Gastroesophageal sphincter (tissue), 3 donors: Measurements from ENCODE around the gene SDHC.

Experiments
- POLR2AphosphoS5 ChIP-seq: sonication (generic); formaldehyde crosslinking; IDR thresholded peaks from one replicate; pipeline ENCODE4 v1.6.1; 2017; ENCODE audit warnings: antibody characterized with exemption
- TF ChIP-seq, protein P1 (sequence below), 4 experiments: fragments of 200-600 bp in 2 of 4; fragments of 450-650 bp in 2 of 4; sonication (generic) in 1 of 4; IDR thresholded peaks; one replicate each; pipeline ENCODE4 v1.5.1; 2017 to 2019; ENCODE audit warnings: antibody characterized with exemption in 4 of 4, mild to moderate bottlenecking in 2 of 4, moderate library complexity in 2 of 4

DNA sequence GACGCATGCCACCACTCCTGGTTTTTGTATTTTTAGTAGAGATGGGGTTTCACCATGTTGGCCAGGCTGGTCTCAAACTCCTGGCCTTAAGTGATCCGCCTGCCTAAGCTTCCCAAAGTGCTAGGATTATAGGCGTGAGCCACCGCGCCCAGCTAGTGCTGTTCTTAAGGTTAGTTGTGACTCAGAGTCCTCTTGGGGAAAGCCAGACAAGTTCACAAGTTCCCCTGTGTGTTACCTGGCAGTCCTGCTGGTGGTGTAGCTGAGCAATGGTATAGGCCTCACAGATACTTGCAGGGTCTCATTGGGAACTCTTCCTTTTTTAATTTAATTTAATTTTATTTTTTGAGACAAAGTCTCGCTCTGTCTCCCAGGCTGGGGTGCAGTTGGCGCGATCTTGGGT lies 42.9 kb downstream of the SDHC start:
- TF ChIP-seq, protein P1, sequence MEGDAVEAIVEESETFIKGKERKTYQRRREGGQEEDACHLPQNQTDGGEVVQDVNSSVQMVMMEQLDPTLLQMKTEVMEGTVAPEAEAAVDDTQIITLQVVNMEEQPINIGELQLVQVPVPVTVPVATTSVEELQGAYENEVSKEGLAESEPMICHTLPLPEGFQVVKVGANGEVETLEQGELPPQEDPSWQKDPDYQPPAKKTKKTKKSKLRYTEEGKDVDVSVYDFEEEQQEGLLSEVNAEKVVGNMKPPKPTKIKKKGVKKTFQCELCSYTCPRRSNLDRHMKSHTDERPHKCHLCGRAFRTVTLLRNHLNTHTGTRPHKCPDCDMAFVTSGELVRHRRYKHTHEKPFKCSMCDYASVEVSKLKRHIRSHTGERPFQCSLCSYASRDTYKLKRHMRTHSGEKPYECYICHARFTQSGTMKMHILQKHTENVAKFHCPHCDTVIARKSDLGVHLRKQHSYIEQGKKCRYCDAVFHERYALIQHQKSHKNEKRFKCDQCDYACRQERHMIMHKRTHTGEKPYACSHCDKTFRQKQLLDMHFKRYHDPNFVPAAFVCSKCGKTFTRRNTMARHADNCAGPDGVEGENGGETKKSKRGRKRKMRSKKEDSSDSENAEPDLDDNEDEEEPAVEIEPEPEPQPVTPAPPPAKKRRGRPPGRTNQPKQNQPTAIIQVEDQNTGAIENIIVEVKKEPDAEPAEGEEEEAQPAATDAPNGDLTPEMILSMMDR (IDR thresholded peaks at IDR 0.05), result no peak
- no peak for TF ChIP-seq POLR2AphosphoS5
